ENCODE results near the gene ARHGAP6.

GRCh38 chrX:11464836-11465463 is 200.8 kb downstream of the ARHGAP6 start:
- TF ChIP-seq JUND (IDR thresholded peaks at IDR 0.05) (no peak), POLR2A (IDR thresholded peaks at IDR 0.05; ENCODE audit: borderline replicate concordance, extremely low read depth, insufficient read depth, insufficient read length) (no peak), FOSL1 (IDR thresholded peaks at IDR 0.05; ENCODE audit: low read depth) (no peak), REST (IDR thresholded peaks at IDR 0.05; ENCODE audit: low read depth) (no peak), TCF7L2 (IDR thresholded peaks at IDR 0.05; ENCODE audit: borderline replicate concordance, extremely low read depth, insufficient read depth, insufficient read length) (no peak)

Data from HCT116 (cell line).